Right lobe of liver (tissue), 6 donors: ENCODE data around the gene IQCB1. TPM values are rescaled to one million over a fixed set of nuclear protein-coding genes. Genes with fewer than 3 reads are reported as not detected.

Source experiments
- ATAC-seq, 4 donors: fragments of 200-7000 bp; cut with Tn5 transposase; one replicate each; pipeline ENCODE4 v1.9.1; 2020; ENCODE audit warnings: mild to moderate bottlenecking in 4 of 4, moderate library complexity in 4 of 4
- DNase-seq, 3 donors: peaks; one replicate each; pipeline ENCODE4 v3.0.0-alpha.2; 2020
- H3K27ac ChIP-seq, 3 donors: fragments of 200-600 bp; one replicate each; pipeline ENCODE4 v1.8.0; 2022
- H3K27me3 ChIP-seq, 2 donors: fragments of 200-600 bp; one replicate each; pipeline ENCODE4 v1.8.0; 2022
- H3K36me3 ChIP-seq, 4 donors: fragments of 200-600 bp; sonication (generic) in 1 of 4; one replicate each; pipeline versions ENCODE4 v1.5.1 to v1.8.0; 2017 to 2022; ENCODE audit warnings: control low read depth in 1 of 4
- H3K4me1 ChIP-seq, 4 donors: fragments of 200-600 bp; sonication (generic) in 1 of 4; one replicate each; pipeline versions ENCODE4 v1.5.1 to v1.8.0; 2017 to 2022; ENCODE audit warnings: control low read depth in 1 of 4
- H3K4me3 ChIP-seq, 3 donors: fragments of 200-600 bp; one replicate each; pipeline ENCODE4 v1.8.0; 2022
- H3K9me3 ChIP-seq, 4 donors: fragments of 200-600 bp; sonication (generic) in 1 of 4; one replicate each; pipeline versions ENCODE4 v1.5.1 to v1.8.0; 2017 to 2022; ENCODE audit warnings: control low read depth in 1 of 4
- POLR2A ChIP-seq: fragments of 450-650 bp; IDR thresholded peaks from one replicate; pipeline ENCODE4 v1.6.1; 2017; ENCODE audit warnings: antibody characterized with exemption, mild to moderate bottlenecking
- WGBS: methylation state at CpG from one replicate; pipeline ENCODE4 v1.1.6; 2018; ENCODE audit warnings: low coverage, low lambda C conversion rate; ENCODE audit not compliant: insufficient coverage; ENCODE audit errors: missing lambda C conversion rate; 5-methylcytosine and 5-hydroxymethylcytosine counted together
- intact Hi-C, 2 donors: fragments of 100-400 bp; cut with DNase I; formaldehyde crosslinking; loops; one replicate each; pipeline versions ENCODE4 v1.11.2 to v1.14.1; 2022
- total RNA-seq, 6 experiments: library from RNA; depleted of rRNA in 2 of 6; stranded (reverse); fragments of >200 nt in 2 of 6; fragmentation: NEBNext Ultra II Directional in 3 of 6; extraction: Animal tissue kit (Norgen Biotek cat#: 25700) in 3 of 6; gene quantifications; one replicate each; pipeline versions ENCODE4 v1.1.0 to v1.2.4, GENCODE V29; 2016 to 2023
- TF ChIP-seq, protein P1 (sequence below), 4 donors: fragments of 200-600 bp in 3 of 4; fragments of 450-650 bp in 1 of 4; IDR thresholded peaks; one replicate each; pipeline versions ENCODE4 v1.5.1 to v1.8.0; 2016 to 2022; ENCODE audit warnings: antibody characterized with exemption in 4 of 4, mild to moderate bottlenecking in 2 of 4
- donor health status: DM: no; HTN: yes; CAD: no.
- donor health status: DM: no; HTN: no; CAD: no.
- donor health status: DM: no; HTN: no; CAD: no.
- donor health status: DM: no; HTN: yes; CAD: no.
- donor health status: DM: no; HTN: yes; CAD: no.

Gene IQCB1
- total RNA-seq, 6 experiments from 2014 or later, result 3.6 to 8.8 (median 5.4) TPM

DNA sequence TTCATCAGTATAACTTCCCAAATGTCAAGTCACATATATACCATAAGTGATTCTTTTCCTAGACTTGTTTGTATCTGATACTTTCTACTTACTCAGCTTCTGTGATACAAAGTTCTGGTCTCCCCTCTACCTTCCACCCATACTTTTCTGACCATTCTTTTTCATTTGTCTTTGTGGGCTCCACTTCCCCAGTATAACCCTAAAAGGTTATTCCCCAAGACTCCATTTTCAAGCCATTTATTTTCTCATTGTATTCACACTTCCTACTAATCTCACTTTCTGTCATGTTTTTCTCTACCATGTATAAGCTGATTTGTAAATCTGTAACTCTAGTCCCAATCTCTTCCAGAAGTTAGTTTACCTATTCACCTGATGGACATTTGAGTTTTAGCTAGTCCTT is 34.0 kb downstream of the IQCB1 start:
- no peak for TF ChIP-seq POLR2A
- TF ChIP-seq, protein P1, sequence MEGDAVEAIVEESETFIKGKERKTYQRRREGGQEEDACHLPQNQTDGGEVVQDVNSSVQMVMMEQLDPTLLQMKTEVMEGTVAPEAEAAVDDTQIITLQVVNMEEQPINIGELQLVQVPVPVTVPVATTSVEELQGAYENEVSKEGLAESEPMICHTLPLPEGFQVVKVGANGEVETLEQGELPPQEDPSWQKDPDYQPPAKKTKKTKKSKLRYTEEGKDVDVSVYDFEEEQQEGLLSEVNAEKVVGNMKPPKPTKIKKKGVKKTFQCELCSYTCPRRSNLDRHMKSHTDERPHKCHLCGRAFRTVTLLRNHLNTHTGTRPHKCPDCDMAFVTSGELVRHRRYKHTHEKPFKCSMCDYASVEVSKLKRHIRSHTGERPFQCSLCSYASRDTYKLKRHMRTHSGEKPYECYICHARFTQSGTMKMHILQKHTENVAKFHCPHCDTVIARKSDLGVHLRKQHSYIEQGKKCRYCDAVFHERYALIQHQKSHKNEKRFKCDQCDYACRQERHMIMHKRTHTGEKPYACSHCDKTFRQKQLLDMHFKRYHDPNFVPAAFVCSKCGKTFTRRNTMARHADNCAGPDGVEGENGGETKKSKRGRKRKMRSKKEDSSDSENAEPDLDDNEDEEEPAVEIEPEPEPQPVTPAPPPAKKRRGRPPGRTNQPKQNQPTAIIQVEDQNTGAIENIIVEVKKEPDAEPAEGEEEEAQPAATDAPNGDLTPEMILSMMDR (IDR thresholded peaks at IDR 0.05), result no peak
- Histone ChIP-seq H3K9me3 (no peaks in the 10 kb centered on the region), H3K4me3 (no peak overlapping the region), H3K27me3 (no peaks in the 10 kb centered on the region), H3K4me1 (no peaks in the 10 kb centered on the region), H3K27ac (no peak overlapping the region), H3K36me3 (peaks cover 0 to 6% (median 0%) of the 10 kb centered on the region in 4 donors)
- intact Hi-C loops, result no loop called here
- DNase-seq (no peak), ATAC-seq (no peak)

DNA sequence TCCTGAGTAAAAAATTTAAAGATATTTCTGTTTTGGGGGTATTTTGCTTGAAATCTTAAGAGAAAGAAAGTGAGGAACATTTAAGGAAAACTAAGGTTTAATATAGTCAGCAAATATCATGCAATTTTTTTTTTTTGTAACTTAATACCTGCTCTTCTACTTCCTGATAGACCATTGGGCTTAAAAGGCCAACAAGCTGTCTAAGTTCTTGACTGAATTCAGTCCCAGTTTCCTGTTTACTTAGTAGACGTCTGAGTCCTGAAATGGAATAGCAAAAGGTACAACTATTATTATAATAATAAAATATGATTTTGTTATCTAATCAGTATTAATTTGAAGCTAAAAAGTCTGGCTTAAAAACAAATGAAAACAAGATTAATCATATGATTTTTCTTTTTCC is 37.9 kb downstream of the IQCB1 start:
- no peaks in the 10 kb centered on the region for H3K9me3 ChIP-seq

GRCh38 chr3:121794264-121794983 is 40.4 kb downstream of the IQCB1 start:
- TF ChIP-seq, protein P1 (IDR thresholded peaks at IDR 0.05), result no peak
- TF ChIP-seq POLR2A, result no peak
- DNase-seq (no peak), ATAC-seq (no peak)
- Histone ChIP-seq H3K4me3 (no peak overlapping the region), H3K9me3 (no peaks in the 10 kb centered on the region), H3K4me1 (no peaks in the 10 kb centered on the region), H3K36me3 (peaks cover 0 to 7% (median 0%) of the 10 kb centered on the region in 4 donors), H3K27me3 (no peaks in the 10 kb centered on the region), H3K27ac (no peak overlapping the region)
- WGBS, result 100% methylated on average over 2 of the region's 2 CpGs
- intact Hi-C loops, result no loop called here

More for the DNA sequence above, 37.9 kb downstream of the IQCB1 start:
- H3K4me1 ChIP-seq, result no peaks in the 10 kb centered on the region
- intact Hi-C loops, result no loop called here
- ATAC-seq, result no peak
- TF ChIP-seq, protein P1 (IDR thresholded peaks at IDR 0.05), result no peak
- no peak for TF ChIP-seq POLR2A
- no peak for DNase-seq
- no peaks in the 10 kb centered on the region for H3K36me3 ChIP-seq
- 33% methylated on average over 1 of the region's 1 CpG for WGBS
- H3K27ac ChIP-seq, result no peak overlapping the region
- H3K4me3 ChIP-seq, result no peak overlapping the region
- H3K27me3 ChIP-seq, result no peaks in the 10 kb centered on the region

- Histone ChIP-seq H3K27ac (no peak overlapping the region), H3K9me3 (no peaks in the 10 kb centered on the region), H3K4me3 (no peak overlapping the region), H3K27me3 (no peaks in the 10 kb centered on the region), H3K4me1 (no peaks in the 10 kb centered on the region), H3K36me3 (peaks cover 0 to 16% (median 0%) of the 10 kb centered on the region in 4 donors)
- TF ChIP-seq POLR2A, result no peak
- TF ChIP-seq, protein P1 (IDR thresholded peaks at IDR 0.05), result no peak
- intact Hi-C loops, result no loop called here
- WGBS, result 93% methylated on average over 3 of the region's 3 CpGs
- no peak for DNase-seq
- ATAC-seq, result no peak
Measured at GRCh38 chr3:121793078-121793477, 41.8 kb downstream of the IQCB1 start.
